GM18526 (cell line): ENCODE data around the gene KIF6.

Experiments
- POLR2A ChIP-seq: IDR thresholded peaks from 3 replicates; pipeline ENCODE4 v1.6.1; 2011; ENCODE audit not compliant: insufficient read length; ENCODE audit errors: extremely low read depth

KIF6 gene

DNA sequence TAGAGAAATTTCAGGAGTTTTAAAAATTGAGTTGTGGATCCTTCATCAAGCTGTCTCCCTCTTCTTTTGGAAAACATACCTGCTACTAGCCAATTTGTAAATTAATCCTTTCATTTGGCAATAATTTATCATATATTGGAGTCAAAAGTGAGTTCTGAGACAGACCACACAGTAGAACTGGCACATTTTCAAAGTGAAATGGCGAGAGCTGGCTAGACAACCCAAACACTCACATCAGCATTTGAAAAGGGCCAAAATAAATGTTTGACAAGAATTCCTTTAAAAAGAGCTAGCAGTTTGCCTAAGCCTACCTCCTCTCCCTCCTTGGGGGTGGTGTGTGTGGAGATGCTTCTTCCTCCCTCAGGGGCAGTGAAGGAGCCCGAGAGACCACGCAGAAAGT, 354.8 kb downstream of the KIF6 start:
- TF ChIP-seq POLR2A: no peak

GRCh38 chr6:39369987-39370386, 355.2 kb downstream of the KIF6 start:
- no peak for TF ChIP-seq POLR2A

GRCh38 chr6:39367700-39368099, 357.5 kb downstream of the KIF6 start:
- no peak for TF ChIP-seq POLR2A

DNA sequence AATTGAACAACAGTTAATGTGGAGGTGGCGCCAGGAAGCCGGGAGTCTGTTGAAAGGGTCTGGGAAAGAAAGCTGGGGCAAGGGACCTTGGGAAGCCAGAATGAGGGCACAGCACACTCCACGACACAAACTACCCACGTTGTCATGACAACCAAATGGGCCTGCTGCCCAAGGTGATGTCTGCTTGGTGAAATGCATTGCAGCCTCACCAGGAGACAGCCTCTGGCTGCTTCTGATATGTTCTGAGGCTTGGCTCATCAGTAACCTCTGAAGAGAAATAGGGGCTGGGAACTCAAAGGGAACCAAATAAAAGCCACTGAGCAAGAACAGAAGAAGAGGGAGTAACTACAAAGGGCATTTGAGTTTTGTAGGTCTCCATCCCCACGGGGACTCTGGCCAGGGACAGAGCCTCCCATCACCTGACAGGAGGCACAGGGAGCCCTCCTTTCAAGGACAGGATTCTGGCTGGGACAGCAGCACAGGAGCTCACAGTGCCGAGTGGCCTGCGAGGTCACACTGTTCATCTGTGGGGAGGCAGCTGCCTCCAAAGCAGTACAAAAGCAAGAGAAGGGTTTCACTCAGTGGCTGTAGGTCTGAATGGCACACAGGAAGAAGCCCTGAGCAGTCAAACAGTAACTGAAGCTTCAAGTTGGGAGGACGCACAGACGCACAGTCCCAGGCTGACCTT, 358.1 kb downstream of the KIF6 start:
- no peak for TF ChIP-seq POLR2A

DNA sequence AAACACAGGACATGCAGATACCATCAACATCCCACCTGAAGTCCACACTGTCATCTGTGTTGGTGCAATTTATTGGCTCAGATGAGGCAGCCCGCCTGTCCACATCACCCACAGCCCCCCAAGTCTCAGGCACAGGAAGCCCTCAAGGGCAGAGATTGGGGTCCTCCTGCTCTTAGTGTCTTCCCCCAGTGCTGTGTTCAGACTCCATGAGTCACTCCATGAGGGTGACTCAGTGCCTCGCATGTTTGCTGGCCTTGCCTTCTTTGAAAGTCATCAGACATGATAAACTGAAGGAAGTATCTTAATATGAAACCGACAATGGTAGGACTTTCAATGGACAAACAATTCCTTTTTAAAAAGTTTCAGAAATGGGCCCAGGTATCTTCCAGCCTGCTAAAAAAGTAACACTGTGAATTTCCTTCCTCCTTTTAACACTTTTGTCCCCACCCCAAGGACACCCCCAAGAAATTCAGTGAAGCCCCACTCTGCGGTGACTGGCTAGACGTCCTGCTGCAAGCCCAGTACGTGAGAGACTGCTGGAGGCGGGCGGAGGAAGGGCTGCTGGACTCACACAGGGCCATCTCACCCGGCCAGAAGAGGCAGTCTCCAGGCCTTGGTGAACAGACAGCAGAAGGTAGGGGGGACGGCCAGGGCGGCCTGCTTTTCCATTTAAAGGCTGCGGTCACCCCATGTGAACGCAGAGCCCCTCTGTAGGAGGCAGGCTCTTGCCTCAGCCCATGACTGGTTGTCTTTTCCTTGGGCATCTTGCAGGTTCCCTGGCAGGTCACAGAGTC, 359.7 kb downstream of the KIF6 start:
- no peak for TF ChIP-seq POLR2A

DNA sequence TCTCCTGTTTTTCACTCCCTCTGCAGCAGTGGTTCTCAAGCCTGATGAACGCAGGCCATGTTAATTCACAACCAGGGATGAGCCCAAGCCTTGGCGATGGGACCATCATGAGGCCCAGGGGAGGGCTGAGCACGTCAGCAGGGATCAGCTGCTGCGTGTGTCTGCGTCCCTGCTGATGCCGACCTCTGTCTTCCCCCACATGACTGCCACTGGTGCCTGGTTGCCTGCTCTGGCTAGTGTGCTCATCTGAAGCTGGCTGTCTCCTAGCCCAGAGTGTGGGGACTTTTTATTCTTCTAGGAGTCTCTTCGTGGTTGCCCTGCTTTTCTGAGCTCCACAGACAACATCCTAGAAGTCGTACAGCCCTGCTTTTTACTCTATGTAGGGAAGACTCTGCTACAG, 361.9 kb downstream of the KIF6 start:
- TF ChIP-seq POLR2A: no peak

DNA sequence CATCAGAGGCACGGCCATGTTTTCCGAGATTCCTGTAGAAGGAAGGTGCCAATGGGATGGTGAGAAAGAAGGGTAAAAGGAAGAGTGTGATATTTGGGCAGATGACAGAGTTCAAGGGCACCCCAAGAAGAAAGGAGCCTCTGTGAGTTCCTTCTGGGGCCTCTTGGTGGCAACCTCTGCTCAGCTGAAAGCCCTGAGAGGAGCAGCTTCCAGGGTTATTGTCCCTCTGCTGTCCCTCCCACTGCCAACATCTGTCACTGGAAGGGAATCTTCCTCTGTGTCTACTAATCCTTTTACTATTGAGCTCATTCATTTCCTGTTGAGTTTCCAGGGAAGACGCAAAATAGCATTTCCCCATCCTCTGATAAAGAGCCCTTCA, 362.7 kb downstream of the KIF6 start:
- no peak for TF ChIP-seq POLR2A

GRCh38 chr6:39361657-39362486, 363.3 kb downstream of the KIF6 start:
- TF ChIP-seq POLR2A: no peak

DNA sequence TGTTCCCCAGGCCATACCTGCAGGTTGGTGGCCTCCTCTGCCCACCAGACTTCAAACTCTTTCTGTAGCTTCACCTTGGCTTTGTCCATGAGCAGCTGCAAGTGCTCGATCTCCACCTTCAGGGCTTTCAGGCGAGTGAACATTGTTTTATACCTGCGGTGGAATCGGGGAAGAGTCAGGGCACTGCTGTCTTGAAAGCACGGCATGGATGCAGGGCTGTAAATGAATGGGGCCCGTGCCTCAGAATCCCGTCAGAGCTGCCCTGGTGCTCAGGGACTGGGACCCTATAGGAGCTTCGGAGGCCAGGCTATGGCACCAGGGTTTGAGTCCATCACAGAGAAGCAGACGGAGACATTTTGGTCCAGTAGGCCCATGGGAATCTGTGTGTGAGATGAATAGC, 364.8 kb downstream of the KIF6 start:
- TF ChIP-seq POLR2A: no peak

- no peak for TF ChIP-seq POLR2A
Observed at GRCh38 chr6:39357998-39358686, 367.1 kb downstream of the KIF6 start.

- TF ChIP-seq POLR2A: no peak
Observed at GRCh38 chr6:39353698-39354315, 371.4 kb downstream of the KIF6 start.

DNA sequence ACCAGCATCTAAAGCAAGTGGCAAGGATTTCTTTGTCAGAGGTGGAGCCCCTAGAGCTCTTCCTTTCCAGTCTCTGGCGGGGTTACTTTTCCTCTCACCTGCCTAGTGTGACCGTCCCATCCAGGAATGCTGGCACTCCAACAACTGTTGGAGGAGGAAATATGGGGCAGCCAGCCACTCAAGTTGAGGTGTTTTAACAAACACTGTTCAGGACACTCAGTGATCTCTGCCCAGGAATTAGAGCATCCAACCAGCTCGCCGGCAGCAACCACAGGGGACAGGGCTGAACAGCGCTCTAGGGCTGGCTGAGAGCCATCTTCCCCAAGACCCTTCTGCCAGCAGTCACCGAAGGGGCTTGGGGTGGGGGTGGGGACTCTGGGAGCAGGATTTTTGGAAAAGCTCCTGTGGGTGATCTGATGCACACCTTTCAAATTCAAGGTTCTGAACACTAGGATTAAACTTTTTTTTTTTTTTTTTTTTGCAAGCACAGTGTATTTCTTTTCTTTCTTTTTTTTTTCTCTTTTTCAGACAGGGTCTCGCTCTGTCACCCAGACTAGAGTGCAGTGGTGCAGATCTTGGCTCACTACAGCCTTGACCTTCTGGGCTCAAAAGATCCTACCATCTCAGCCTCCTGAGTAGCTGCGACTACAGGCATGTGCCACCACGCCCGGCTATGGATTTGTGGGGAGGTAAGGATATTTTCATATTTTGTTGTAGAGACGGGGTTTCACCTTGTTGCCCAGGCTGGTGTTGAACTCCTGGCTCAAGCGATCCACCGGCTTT, 374.3 kb downstream of the KIF6 start:
- no peak for TF ChIP-seq POLR2A

GRCh38 chr6:39348740-39349139, 376.5 kb downstream of the KIF6 start:
- no peak for TF ChIP-seq POLR2A
